Activated T-helper 9 cell treated with anti-CD3 and anti-CD28 coated beads, Interleukin-2, amount 50 U/mL, for 16 hours (primary cell): ENCODE data around the gene EFEMP1.
"Not testable (repeated sequence)": the region's sequence is repeated elsewhere in the genome, so short reads cannot be mapped to it uniquely, and the experiment has no call there.

Experiments used
- DNase-seq: peaks from one replicate; pipeline ENCODE4 v3.0.0-alpha.2; 2020; ENCODE audit warnings: low read depth

Gene EFEMP1

GRCh38 chr2:55865096-55865835 lies 58.3 kb downstream of the EFEMP1 start:
- no peak for DNase-seq

- DNase-seq, result no peak
Observed at GRCh38 chr2:55864351-55865084, 59.1 kb downstream of the EFEMP1 start.

GRCh38 chr2:55862673-55863390 lies 60.8 kb downstream of the EFEMP1 start:
- no peak for DNase-seq

GRCh38 chr2:55862246-55862645 lies 61.3 kb downstream of the EFEMP1 start:
- DNase-seq, result no peak

- DNase-seq, result no peak
Observed at GRCh38 chr2:55861733-55862132, 61.8 kb downstream of the EFEMP1 start.

- DNase-seq, result no peak
Observed at GRCh38 chr2:55860832-55861231, 62.8 kb downstream of the EFEMP1 start.

- no peak for DNase-seq
Observed at GRCh38 chr2:55859875-55860274, 63.7 kb downstream of the EFEMP1 start.

- DNase-seq, result no peak
Observed at GRCh38 chr2:55857766-55858165, 65.8 kb downstream of the EFEMP1 start.

GRCh38 chr2:55856936-55857335 lies 66.6 kb downstream of the EFEMP1 start:
- DNase-seq, result no peak

- no peak for DNase-seq
Observed at GRCh38 chr2:55848096-55848495, 75.5 kb downstream of the EFEMP1 start.

GRCh38 chr2:55846426-55846825 lies 77.2 kb downstream of the EFEMP1 start:
- DNase-seq, result no peak

GRCh38 chr2:55844986-55845385 lies 78.6 kb downstream of the EFEMP1 start:
- no peak for DNase-seq

GRCh38 chr2:55843994-55844345 lies 79.6 kb downstream of the EFEMP1 start:
- no peak for DNase-seq

GRCh38 chr2:55843096-55843993 lies 80.2 kb downstream of the EFEMP1 start:
- DNase-seq, result no peak

- DNase-seq, result no peak
Observed at GRCh38 chr2:55842046-55842445, 81.5 kb downstream of the EFEMP1 start.

GRCh38 chr2:55840460-55840859 lies 83.1 kb downstream of the EFEMP1 start:
- no peak for DNase-seq

- DNase-seq, result no peak
Observed at GRCh38 chr2:55839182-55839819, 84.3 kb downstream of the EFEMP1 start.

- DNase-seq, result no peak
Observed at GRCh38 chr2:55838653-55839052, 84.9 kb downstream of the EFEMP1 start.

GRCh38 chr2:55838117-55838516 lies 85.5 kb downstream of the EFEMP1 start:
- DNase-seq, result not testable (repeated sequence)

- no peak for DNase-seq
Observed at GRCh38 chr2:55837073-55837472, 86.5 kb downstream of the EFEMP1 start.

- not testable (repeated sequence) for DNase-seq
Observed at GRCh38 chr2:55831671-55832410, 91.7 kb downstream of the EFEMP1 start.
